ENCODE results near the gene GDA.
"Not testable (repeated sequence)": the region's sequence is repeated elsewhere in the genome, so short reads cannot be mapped to it uniquely, and the experiment has no call there.

GDA gene

DNA sequence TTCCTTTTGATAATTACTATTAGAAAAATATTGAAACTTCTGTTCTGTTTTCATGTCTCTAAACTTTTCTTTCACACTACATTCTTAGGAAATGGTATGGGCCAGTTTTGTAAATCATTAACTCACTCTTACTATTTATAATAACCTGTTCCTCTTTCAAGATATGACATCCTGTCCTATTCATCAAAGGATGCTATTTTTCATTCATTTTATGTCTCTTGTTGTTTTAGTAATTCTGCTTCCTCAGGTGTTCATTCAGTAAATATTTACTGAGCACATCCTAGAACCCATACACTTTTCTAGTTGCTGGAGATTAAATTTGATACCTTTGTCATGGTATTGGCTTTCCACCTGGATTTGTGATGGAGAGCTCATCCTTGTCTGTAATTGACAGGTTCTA is 58.0 kb downstream of the GDA start:
- DNase-seq (ENCODE audit: low read depth, low spot score), result no peak

DNA sequence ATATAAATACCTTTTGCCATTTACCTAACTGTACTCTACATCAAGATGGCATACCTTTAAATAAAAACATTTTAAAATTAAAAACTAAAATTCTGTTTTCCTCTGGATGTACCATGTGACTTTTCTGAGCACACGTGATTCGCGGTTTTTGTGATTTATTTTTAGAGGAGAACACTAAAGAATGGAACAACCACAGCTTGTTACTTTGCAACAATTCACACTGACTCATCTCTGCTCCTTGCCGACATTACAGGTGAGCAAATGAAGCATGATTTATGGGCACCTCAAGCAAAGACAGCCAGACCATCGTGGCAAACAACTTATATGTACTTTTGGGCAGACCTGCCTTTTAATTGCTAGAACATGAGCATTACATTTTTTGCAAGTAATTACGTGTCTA is 61.3 kb downstream of the GDA start:
- no peak for DNase-seq (ENCODE audit: low read depth, low spot score)

GRCh38 chr9:72211047-72211446 is 61.8 kb downstream of the GDA start:
- DNase-seq (ENCODE audit: low read depth, low spot score), result no peak

DNA sequence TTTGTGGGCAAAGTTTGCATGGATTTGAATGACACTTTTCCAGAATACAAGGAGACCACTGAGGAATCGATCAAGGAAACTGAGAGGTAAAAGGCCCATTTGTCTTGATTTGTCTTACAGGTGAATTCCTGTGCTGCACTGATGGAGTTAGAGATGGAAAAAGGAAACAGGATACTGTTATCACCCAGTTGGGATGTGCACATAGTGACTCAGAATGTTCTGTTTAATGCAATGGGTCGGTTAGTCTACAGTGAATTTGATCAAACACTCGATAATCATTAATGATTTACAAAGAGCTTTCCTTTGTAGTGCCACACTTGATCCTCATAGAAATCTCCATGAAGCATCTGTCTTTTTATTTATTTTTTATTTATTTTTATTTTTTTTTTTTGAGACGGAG is 64.7 kb downstream of the GDA start:
- no peak for DNase-seq (ENCODE audit: low read depth, low spot score)

GRCh38 chr9:72217306-72217842 is 68.1 kb downstream of the GDA start:
- DNase-seq (ENCODE audit: low read depth, low spot score), result no peak

- no peak for DNase-seq (ENCODE audit: low read depth, low spot score)
These were observed 71.3 kb downstream of the GDA start for GRCh38 chr9:72220589-72220988.

GRCh38 chr9:72226146-72226812 is 77.0 kb downstream of the GDA start:
- DNase-seq (ENCODE audit: low read depth, low spot score), result no peak

- DNase-seq (ENCODE audit: low read depth, low spot score), result no peak
These were observed 79.0 kb downstream of the GDA start for GRCh38 chr9:72228282-72228681.

- DNase-seq (ENCODE audit: low read depth, low spot score), result no peak
These were observed 83.5 kb downstream of the GDA start for GRCh38 chr9:72232778-72233177.

DNA sequence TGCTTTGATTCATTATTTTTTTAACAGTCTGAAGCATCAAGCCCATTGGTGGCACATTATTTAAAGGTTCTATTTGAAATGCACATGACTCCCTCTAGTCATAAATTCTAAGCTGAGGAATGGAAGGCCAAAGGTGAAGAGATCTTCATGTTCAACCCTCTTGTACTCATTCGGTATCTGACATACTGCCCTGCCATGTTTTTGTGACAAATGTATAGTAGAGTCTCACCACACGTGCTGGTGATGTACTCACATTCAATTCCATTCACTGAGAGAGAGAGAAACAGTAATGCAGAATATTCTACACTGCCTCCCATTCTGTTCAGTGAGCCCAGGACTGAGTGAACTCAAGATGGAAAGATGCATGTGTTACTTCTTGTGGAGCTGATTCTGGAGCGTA is 98.3 kb downstream of the GDA start:
- DNase-seq (ENCODE audit: low read depth, low spot score), result no peak

DNA sequence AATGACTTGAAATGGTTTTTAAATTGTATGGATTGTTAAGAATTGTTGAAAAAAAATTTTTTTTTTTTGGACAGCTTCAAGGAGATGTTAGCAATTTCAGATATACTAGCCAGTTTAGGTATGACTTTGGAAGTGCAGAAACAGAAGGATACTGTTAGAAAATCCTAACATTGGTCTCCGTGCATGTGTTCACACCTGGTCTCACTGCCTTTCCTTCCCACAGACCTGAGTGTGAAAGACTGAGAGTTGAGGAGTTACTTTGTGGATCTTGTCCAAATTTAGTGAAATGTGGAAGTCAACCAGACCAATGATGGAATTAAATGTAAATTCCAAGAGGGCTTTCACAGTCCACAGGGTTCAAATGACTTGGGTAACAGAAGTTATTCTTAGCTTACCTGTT is 102.3 kb downstream of the GDA start:
- DNase-seq (ENCODE audit: low read depth, low spot score), result no peak

DNA sequence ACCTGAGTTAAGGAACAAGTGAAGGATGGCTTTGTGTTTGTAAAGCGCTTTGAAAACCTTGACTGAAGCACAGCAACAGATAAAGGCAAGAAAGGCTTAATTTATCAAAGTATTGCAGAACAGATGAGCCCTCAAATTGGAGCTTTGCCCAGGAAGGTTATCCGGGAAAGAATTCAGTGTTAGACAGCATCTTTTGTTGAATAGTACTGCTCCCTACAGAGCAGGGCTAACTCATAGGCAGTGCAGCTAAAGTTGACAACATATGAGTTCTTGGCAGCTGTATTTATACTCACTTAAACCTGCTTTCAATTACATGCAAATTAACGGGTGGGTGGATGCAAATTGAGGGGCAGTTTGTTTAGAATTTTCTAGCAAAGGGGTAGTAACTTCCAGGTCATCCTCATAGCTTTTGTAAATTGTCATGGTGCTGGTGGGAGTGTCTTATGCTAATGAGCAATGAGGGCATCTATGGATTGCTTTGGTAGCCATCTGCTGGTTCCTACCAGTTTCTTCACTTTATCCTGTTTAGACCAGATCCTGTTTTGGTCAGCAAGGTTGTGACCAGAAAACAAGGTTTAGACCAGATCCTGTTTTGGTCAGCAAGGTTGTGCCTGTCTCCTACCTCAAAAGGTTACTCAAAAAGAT is 105.8 kb downstream of the GDA start:
- no peak for DNase-seq (ENCODE audit: low read depth, low spot score)

DNA sequence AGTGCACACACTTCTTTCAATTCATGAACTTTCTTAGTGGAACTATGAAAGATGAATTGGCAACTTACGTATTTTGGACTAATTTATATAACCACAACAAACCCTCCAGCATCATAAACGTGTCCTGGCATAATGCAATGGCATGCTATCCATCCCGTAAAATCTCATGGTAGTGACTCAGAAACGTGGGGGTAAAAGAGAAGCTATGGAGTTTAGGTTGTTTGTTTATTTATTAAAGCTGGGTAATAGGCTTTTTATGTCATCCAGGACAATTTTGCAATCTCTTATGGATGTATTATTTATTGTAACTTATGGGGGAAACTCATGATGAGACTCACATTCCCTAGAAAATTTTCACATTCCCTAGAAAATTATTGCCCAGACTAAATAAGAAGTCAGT is 106.3 kb downstream of the GDA start:
- DNase-seq (ENCODE audit: low read depth, low spot score), result no peak

DNA sequence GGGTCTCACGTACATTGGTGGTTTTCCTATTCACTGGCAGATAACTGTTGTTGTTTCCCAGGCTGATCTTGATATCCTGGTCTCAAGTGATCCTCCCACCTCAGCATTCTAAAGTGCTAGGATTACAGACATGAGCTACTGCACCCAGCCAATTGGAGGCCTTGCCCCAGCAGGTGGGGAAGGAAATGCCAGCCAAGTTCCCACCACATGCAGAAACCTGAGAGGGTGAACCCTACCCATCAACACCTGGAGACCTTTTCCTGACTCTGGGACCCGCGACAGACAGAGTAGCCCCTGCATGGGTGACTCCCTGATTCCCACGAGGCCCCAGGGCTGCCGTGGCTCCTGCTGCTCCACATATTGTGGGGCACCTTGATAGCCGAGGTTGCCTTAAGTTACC is 107.7 kb downstream of the GDA start:
- DNase-seq (ENCODE audit: low read depth, low spot score), result no peak

GRCh38 chr9:72257814-72258213 is 108.6 kb downstream of the GDA start:
- DNase-seq (ENCODE audit: low read depth, low spot score), result no peak

- DNase-seq (ENCODE audit: low read depth, low spot score), result no peak
These were observed 112.8 kb downstream of the GDA start for GRCh38 chr9:72262063-72262462.

DNA sequence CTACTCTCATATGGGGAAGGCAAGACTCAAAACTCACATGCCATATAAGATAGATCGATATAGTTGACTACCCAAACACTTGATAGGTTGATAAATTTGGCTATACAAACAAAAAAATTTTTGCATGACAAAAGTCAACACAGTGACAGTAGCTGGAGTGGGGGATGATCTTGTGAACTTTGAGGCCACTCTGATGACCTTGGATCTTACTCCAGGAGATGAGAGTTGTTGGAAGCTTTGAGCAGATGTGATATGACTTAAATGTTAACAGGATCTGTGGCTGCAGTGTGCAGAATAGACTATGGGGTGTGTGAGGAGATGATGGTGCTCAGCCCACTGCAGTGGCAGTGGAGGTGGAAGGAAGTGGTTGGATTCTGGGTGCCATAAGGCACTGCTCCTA is 114.3 kb downstream of the GDA start:
- no peak for DNase-seq (ENCODE audit: low read depth, low spot score)

GRCh38 chr9:72268961-72269360 is 119.7 kb downstream of the GDA start:
- no peak for DNase-seq (ENCODE audit: low read depth, low spot score)

GRCh38 chr9:72270359-72270758 is 121.1 kb downstream of the GDA start:
- not testable (repeated sequence) for DNase-seq (ENCODE audit: low read depth, low spot score)

GRCh38 chr9:72271613-72272478 is 122.6 kb downstream of the GDA start:
- DNase-seq (ENCODE audit: low read depth, low spot score), result no peak

GRCh38 chr9:72274441-72274840 is 125.2 kb downstream of the GDA start:
- DNase-seq (ENCODE audit: low read depth, low spot score), result no peak

DNA sequence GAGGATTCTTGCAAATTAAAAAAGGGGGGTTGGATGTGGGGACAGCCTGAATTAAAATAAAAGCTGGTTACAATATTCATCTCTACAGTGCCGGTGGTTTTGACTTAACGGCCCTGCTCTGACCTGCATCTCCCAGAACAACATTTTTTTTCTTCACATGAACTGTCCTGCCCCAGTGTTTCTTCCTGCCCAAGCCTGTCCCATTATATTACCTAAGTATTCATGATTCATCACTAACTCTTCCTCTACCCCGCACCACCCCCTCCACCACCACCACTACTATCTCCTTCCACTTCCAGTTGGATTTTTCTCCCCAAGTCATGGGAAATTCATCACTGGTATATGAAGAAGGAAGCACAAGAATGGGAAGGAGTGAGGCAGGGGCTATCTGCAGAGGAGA is 125.7 kb downstream of the GDA start:
- DNase-seq (ENCODE audit: low read depth, low spot score), result no peak

- DNase-seq (ENCODE audit: low read depth, low spot score), result no peak
These were observed 127.2 kb downstream of the GDA start for GRCh38 chr9:72276429-72276828.

Data from activated naive CD8-positive, alpha-beta T cell treated with anti-CD3 and anti-CD28 coated beads, Interleukin-2, amount 50 U/mL, for 16 hours (primary cell).